D341Med (cell line): ENCODE measurements around the gene MAN1A1.

Source experiments
- DNase-seq: peaks from one replicate; pipeline ENCODE4 v3.0.0; 2012; ENCODE audit warnings: low spot score

The MAN1A1 gene

GRCh38 chr6:119195204-119195603 is 154.4 kb downstream of the MAN1A1 start:
- DNase-seq: no peak

- no peak for DNase-seq
These were observed 155.9 kb downstream of the MAN1A1 start for GRCh38 chr6:119193707-119194106.

- DNase-seq: no peak
These were observed 157.4 kb downstream of the MAN1A1 start for GRCh38 chr6:119192200-119192599.

- no peak for DNase-seq
These were observed 159.4 kb downstream of the MAN1A1 start for GRCh38 chr6:119190176-119190575.

GRCh38 chr6:119189498-119189897 is 160.1 kb downstream of the MAN1A1 start:
- no peak for DNase-seq

- no peak for DNase-seq
These were observed 162.0 kb downstream of the MAN1A1 start for GRCh38 chr6:119187596-119187995.

GRCh38 chr6:119186490-119186889 is 163.1 kb downstream of the MAN1A1 start:
- DNase-seq: no peak

GRCh38 chr6:119184008-119184648 is 165.4 kb downstream of the MAN1A1 start:
- DNase-seq: no peak

GRCh38 chr6:119183457-119183856 is 166.1 kb downstream of the MAN1A1 start:
- no peak for DNase-seq

- no peak for DNase-seq
These were observed 166.7 kb downstream of the MAN1A1 start for GRCh38 chr6:119182875-119183274.

- no peak for DNase-seq
These were observed 167.3 kb downstream of the MAN1A1 start for GRCh38 chr6:119182216-119182803.

- no peak for DNase-seq
These were observed 168.5 kb downstream of the MAN1A1 start for GRCh38 chr6:119181046-119181445.

- no peak for DNase-seq
These were observed 169.7 kb downstream of the MAN1A1 start for GRCh38 chr6:119179842-119180241.

- DNase-seq: no peak
These were observed 170.5 kb downstream of the MAN1A1 start for GRCh38 chr6:119179062-119179461.

GRCh38 chr6:119176445-119176844 is 173.1 kb downstream of the MAN1A1 start:
- DNase-seq: no peak

- DNase-seq: no peak
These were observed 174.4 kb downstream of the MAN1A1 start for GRCh38 chr6:119174879-119175817.

- DNase-seq: no peak
These were observed 175.5 kb downstream of the MAN1A1 start for GRCh38 chr6:119174085-119174445.

GRCh38 chr6:119173249-119174084 is 176.1 kb downstream of the MAN1A1 start:
- no peak for DNase-seq

- no peak for DNase-seq
These were observed 176.7 kb downstream of the MAN1A1 start for GRCh38 chr6:119172824-119173223.

- no peak for DNase-seq
These were observed 177.5 kb downstream of the MAN1A1 start for GRCh38 chr6:119171864-119172588.

- DNase-seq: no peak
These were observed 178.3 kb downstream of the MAN1A1 start for GRCh38 chr6:119171088-119171841.
